ENCODE measurements around the gene FAM156A. TPM values are rescaled to one million over a fixed set of nuclear protein-coding genes. Genes with fewer than 3 reads are reported as not detected.
"Not testable (repeated sequence)": the region's sequence is repeated elsewhere in the genome, so short reads cannot be mapped to it uniquely, and the experiment has no call there.

Gene FAM156A, protein sequence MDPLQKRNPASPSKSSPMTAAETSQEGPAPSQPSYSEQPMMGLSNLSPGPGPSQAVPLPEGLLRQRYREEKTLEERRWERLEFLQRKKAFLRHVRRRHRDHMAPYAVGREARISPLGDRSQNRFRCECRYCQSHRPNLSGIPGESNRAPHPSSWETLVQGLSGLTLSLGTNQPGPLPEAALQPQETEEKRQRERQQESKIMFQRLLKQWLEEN
- 18.2 and 24.0 TPM in 2 replicates for polyA plus RNA-seq (2011; rRNA removed)
- polyA minus RNA-seq (2011; rRNA and poly(A)+ RNA removed): 12.0 and 14.4 TPM in 2 replicates

DNA sequence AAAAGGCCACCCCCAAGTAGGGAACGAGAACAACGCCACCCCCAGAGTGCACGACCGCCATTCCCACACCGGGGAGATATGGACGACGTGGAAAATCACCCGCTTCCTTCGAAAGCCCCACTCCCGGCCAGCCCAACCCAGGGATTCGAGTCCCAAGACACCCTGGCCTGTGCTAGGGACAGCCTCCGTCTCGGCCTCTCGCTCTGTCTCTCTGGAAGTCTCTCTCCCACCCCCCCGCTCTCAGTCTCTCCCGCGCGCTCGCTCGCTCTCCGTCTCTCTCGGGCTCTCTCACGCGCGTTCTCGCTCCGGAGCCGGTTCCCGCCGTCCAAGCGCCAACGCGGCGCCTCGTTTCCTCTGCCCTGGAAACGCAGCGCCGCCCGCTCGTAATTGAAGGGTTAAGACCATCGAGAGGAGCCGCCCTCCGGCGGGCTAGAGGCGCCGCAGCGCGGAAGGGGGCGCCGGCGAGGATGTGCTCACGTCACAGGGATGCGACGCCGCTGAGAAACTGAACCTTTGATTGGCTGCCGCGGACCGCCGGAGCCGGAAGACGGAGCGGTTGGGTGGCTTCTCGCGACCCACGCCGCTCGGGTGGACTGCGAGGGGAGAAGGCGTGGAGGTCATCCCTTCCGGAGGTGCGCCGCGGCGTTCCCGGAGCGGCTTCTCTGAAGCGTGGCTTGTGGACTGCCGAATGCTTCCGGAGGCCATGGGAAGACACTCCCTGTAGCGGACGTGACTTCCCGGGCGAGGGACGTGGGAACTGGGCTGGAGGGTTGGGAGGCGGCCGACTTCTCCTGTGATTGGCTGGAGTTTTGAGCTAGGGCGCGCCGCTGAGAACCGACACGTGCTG lies at the start of gene FAM156A:
TSS of gene FAM156A (minus strand) at position 406 of the 847 bp plus-strand sequence. CDS start 9,930 bp downstream, outside the sequence.
- H3K9me3 ChIP-seq (ENCODE audit: control insufficient read depth, insufficient read depth, low read length); H3K4me3 ChIP-seq (ENCODE audit: low read depth, low read length); H3K27me3 ChIP-seq (ENCODE audit: control insufficient read depth, insufficient read depth, low read length); H3K27ac ChIP-seq (ENCODE audit: low read depth, low read length); CTCF ChIA-PET; POLR2A ChIA-PET; DNase-seq (ENCODE audit: low read depth, low spot score): not testable (repeated sequence)

DNA sequence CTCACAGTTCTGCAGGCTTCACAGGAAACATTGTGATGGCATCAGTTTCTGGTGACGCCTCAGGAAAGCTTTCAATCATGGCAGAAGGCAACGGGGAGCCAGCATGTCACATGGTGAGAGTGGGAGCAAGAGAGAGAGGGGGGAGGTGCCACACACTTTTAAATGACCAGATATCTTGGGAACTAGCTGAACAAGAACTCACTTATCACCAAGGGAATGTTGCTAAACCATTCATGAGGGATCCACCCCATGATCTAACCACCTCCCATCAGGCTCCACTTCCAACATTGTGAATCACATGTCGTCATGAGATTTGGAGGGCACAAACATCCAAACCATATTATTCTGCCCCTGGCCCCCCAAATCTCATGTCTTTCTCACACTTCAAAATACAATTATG lies 47.0 kb upstream of the FAM156A start:
- DNase-seq (ENCODE audit: low read depth, low spot score): no peak
- CTCF ChIA-PET: no interaction called here
- TF ChIP-seq, protein P1, sequence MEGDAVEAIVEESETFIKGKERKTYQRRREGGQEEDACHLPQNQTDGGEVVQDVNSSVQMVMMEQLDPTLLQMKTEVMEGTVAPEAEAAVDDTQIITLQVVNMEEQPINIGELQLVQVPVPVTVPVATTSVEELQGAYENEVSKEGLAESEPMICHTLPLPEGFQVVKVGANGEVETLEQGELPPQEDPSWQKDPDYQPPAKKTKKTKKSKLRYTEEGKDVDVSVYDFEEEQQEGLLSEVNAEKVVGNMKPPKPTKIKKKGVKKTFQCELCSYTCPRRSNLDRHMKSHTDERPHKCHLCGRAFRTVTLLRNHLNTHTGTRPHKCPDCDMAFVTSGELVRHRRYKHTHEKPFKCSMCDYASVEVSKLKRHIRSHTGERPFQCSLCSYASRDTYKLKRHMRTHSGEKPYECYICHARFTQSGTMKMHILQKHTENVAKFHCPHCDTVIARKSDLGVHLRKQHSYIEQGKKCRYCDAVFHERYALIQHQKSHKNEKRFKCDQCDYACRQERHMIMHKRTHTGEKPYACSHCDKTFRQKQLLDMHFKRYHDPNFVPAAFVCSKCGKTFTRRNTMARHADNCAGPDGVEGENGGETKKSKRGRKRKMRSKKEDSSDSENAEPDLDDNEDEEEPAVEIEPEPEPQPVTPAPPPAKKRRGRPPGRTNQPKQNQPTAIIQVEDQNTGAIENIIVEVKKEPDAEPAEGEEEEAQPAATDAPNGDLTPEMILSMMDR (IDR thresholded peaks at IDR 0.05; ENCODE audit: low read depth, low read length): no peak

DNA sequence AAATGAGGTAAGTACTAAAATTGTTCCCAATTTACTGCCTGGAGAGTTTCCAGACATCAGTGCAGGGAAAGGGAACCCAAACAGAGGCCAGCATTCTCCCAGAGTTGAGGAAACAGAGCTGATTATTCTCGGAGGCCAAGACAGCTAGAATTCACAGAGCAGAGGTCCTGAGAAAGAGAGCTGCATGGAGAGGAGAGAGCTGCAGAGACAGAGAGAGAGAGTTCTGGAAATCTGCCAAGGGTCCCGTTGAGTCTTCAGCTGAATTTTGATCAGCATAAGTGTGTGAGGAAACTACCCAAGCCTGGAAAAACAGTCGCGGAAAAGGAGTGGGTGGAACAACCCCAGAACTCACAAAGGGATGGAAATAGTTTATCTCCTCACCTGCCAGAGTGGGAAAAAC lies 46.5 kb upstream of the FAM156A start:
- ChIA-PET POLR2A (no interaction called here), CTCF (no interaction called here)
- no peak for DNase-seq (ENCODE audit: low read depth, low spot score)
- Histone ChIP-seq H3K9me3 (ENCODE audit: control insufficient read depth, insufficient read depth, low read length) (no peaks in the 10 kb centered on the region), H3K27ac (ENCODE audit: low read depth, low read length) (no peak overlapping the region), H3K27me3 (ENCODE audit: control insufficient read depth, insufficient read depth, low read length) (peaks cover 2% of the 10 kb centered on the region), H3K4me3 (ENCODE audit: low read depth, low read length) (no peak overlapping the region)
- TF ChIP-seq, protein P1 (IDR thresholded peaks at IDR 0.05; ENCODE audit: low read depth, low read length): no peak

More for the DNA sequence above, 47.0 kb upstream of the FAM156A start:
- Histone ChIP-seq H3K9me3 (ENCODE audit: control insufficient read depth, insufficient read depth, low read length) (no peaks in the 10 kb centered on the region), H3K27ac (ENCODE audit: low read depth, low read length) (no peak overlapping the region), H3K4me3 (ENCODE audit: low read depth, low read length) (no peak overlapping the region), H3K27me3 (ENCODE audit: control insufficient read depth, insufficient read depth, low read length) (peaks cover 2% of the 10 kb centered on the region)
- POLR2A ChIA-PET: no interaction called here

DNA sequence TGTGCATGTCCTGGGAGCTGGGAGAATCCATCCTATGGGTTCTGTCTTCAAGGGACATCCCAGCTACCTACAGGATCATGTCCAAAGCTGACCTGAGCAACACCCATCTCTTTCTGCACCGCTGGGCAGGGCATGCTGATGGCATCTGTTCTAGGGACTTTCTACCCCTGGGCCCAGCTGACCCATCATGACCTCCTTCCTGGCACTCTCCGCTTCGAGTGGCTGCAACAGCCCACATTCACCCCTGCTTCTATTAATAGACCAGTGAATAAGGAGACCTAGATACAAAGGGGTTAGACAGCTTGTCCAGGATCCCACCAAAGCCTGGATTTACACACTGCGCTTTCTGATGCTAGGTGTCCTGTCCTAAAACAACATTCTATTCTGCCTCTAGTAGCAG lies 45.7 kb upstream of the FAM156A start:
- no peaks in the 10 kb centered on the region for H3K9me3 ChIP-seq (ENCODE audit: control insufficient read depth, insufficient read depth, low read length)
- DNase-seq (ENCODE audit: low read depth, low spot score): no peak
- no peak overlapping the region for H3K27ac ChIP-seq (ENCODE audit: low read depth, low read length)
- ChIA-PET POLR2A (no interaction called here), CTCF (interaction anchor here (0.8 kb wide), 1 partner anchor 9 kb away, joined by 4 read pairs; no protein-coding TSS in a partner anchor)
- H3K27me3 ChIP-seq (ENCODE audit: control insufficient read depth, insufficient read depth, low read length): peaks cover 4% of the 10 kb centered on the region
- TF ChIP-seq, protein P1 (IDR thresholded peaks at IDR 0.05; ENCODE audit: low read depth, low read length): no peak
- H3K4me3 ChIP-seq (ENCODE audit: low read depth, low read length): no peak overlapping the region

DNA sequence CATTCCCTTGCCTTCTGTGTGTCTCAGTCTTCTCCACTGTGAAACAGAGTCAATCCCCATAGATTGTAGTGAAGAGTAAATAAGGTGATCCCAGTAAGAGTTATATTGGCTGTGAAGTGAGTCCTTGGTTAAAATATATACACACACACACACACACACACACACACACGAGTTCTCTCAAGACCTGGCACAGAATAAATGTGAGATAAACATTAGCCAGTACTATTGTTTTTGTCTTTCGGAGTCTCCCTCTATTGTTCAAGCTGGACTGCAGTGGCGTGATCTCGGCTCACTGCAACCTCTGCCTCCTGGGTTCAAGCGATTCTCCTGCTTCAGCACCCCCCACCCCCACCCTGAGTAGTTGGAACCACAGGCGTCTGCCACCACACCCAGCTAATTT lies 44.8 kb upstream of the FAM156A start:
- TF ChIP-seq, protein P1 (IDR thresholded peaks at IDR 0.05; ENCODE audit: low read depth, low read length): no peak
- Histone ChIP-seq H3K4me3 (ENCODE audit: low read depth, low read length) (no peak overlapping the region), H3K27me3 (ENCODE audit: control insufficient read depth, insufficient read depth, low read length) (peaks cover 4% of the 10 kb centered on the region), H3K9me3 (ENCODE audit: control insufficient read depth, insufficient read depth, low read length) (no peaks in the 10 kb centered on the region), H3K27ac (ENCODE audit: low read depth, low read length) (no peak overlapping the region)
- CTCF ChIA-PET: no interaction called here
- POLR2A ChIA-PET: no interaction called here
- no peak for DNase-seq (ENCODE audit: low read depth, low spot score)
